ENCODE results near the gene PDCD2.

Gene PDCD2

GRCh38 chr6:170554013-170554795 is 30.2 kb downstream of the PDCD2 start, which contains the start of gene TBP (continued):
- TF ChIP-seq, protein P1, sequence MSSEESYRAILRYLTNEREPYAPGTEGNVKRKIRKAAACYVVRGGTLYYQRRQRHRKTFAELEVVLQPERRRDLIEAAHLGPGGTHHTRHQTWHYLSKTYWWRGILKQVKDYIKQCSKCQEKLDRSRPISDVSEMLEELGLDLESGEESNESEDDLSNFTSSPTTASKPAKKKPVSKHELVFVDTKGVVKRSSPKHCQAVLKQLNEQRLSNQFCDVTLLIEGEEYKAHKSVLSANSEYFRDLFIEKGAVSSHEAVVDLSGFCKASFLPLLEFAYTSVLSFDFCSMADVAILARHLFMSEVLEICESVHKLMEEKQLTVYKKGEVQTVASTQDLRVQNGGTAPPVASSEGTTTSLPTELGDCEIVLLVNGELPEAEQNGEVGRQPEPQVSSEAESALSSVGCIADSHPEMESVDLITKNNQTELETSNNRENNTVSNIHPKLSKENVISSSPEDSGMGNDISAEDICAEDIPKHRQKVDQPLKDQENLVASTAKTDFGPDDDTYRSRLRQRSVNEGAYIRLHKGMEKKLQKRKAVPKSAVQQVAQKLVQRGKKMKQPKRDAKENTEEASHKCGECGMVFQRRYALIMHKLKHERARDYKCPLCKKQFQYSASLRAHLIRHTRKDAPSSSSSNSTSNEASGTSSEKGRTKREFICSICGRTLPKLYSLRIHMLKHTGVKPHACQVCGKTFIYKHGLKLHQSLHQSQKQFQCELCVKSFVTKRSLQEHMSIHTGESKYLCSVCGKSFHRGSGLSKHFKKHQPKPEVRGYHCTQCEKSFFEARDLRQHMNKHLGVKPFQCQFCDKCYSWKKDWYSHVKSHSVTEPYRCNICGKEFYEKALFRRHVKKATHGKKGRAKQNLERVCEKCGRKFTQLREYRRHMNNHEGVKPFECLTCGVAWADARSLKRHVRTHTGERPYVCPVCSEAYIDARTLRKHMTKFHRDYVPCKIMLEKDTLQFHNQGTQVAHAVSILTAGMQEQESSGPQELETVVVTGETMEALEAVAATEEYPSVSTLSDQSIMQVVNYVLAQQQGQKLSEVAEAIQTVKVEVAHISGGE (tag by site-specific recombination; conservative IDR thresholded peaks at IDR 0.05; ENCODE audit: low read depth), result peak; percentile 97
- TF ChIP-seq ZNF146 (tag by site-specific recombination; IDR thresholded peaks at IDR 0.05) (no peak; the same call in 1 of the 2 replicates), GFI1B (tag by site-specific recombination; IDR thresholded peaks at IDR 0.05) (no peak; the same call in 1 of the 2 replicates), ZSCAN23 (tag by site-specific recombination; IDR thresholded peaks at IDR 0.05) (no peak), ZNF138 (tag by site-specific recombination; IDR thresholded peaks at IDR 0.05; ENCODE audit: borderline replicate concordance) (no peak), ZNF837 (tag by site-specific recombination; IDR thresholded peaks at IDR 0.05) (no peak), ZNF19 (tag by site-specific recombination; IDR thresholded peaks at IDR 0.05; ENCODE audit: low read depth) (no peak), KLF7 (tag by site-specific recombination; IDR thresholded peaks at IDR 0.05; ENCODE audit: borderline replicate concordance) (no peak), ZNF658 (tag by site-specific recombination; IDR thresholded peaks at IDR 0.05) (no peak), ZNF280C (tag by site-specific recombination; IDR thresholded peaks at IDR 0.05) (no peak), ZNF302 (tag by site-specific recombination; IDR thresholded peaks at IDR 0.05; ENCODE audit: low read depth) (no peak), ZNF157 (tag by site-specific recombination; IDR thresholded peaks at IDR 0.05) (no peak), ZNF529 (tag by site-specific recombination; IDR thresholded peaks at IDR 0.05; ENCODE audit: insufficient replicate concordance) (no peak), ZNF830 (tag by site-specific recombination; IDR thresholded peaks at IDR 0.05; ENCODE audit: low read depth) (no peak), ZSCAN5A (tag by site-specific recombination; IDR thresholded peaks at IDR 0.05) (no peak), ZNF670 (tag by site-specific recombination; IDR thresholded peaks at IDR 0.05; ENCODE audit: low read depth) (no peak), INSM2 (tag by site-specific recombination; IDR thresholded peaks at IDR 0.05) (no peak), ZNF366 (tag by site-specific recombination; conservative IDR thresholded peaks at IDR 0.05) (no peak), AEBP2 (tag by site-specific recombination; IDR thresholded peaks at IDR 0.05; ENCODE audit: borderline replicate concordance) (no peak), ZNF704 (tag by site-specific recombination; IDR thresholded peaks at IDR 0.05) (no peak)
- TF ChIP-seq, protein P2, sequence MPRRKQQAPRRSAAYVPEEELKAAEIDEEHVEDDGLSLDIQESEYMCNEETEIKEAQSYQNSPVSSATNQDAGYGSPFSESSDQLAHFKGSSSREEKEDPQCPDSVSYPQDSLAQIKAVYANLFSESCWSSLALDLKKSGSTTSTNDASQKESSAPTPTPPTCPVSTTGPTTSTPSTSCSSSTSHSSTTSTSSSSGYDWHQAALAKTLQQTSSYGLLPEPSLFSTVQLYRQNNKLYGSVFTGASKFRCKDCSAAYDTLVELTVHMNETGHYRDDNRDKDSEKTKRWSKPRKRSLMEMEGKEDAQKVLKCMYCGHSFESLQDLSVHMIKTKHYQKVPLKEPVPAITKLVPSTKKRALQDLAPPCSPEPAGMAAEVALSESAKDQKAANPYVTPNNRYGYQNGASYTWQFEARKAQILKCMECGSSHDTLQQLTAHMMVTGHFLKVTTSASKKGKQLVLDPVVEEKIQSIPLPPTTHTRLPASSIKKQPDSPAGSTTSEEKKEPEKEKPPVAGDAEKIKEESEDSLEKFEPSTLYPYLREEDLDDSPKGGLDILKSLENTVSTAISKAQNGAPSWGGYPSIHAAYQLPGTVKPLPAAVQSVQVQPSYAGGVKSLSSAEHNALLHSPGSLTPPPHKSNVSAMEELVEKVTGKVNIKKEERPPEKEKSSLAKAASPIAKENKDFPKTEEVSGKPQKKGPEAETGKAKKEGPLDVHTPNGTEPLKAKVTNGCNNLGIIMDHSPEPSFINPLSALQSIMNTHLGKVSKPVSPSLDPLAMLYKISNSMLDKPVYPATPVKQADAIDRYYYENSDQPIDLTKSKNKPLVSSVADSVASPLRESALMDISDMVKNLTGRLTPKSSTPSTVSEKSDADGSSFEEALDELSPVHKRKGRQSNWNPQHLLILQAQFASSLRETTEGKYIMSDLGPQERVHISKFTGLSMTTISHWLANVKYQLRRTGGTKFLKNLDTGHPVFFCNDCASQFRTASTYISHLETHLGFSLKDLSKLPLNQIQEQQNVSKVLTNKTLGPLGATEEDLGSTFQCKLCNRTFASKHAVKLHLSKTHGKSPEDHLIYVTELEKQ (tag by site-specific recombination; IDR thresholded peaks at IDR 0.05; ENCODE audit: borderline replicate concordance), result no peak
- TF ChIP-seq, protein P3, sequence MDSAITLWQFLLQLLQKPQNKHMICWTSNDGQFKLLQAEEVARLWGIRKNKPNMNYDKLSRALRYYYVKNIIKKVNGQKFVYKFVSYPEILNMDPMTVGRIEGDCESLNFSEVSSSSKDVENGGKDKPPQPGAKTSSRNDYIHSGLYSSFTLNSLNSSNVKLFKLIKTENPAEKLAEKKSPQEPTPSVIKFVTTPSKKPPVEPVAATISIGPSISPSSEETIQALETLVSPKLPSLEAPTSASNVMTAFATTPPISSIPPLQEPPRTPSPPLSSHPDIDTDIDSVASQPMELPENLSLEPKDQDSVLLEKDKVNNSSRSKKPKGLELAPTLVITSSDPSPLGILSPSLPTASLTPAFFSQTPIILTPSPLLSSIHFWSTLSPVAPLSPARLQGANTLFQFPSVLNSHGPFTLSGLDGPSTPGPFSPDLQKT (IDR thresholded peaks at IDR 0.05; ENCODE audit: borderline replicate concordance, low read depth, low read length), result no peak
